ENCODE data around the gene MYO6.
"Not testable (repeated sequence)": the region's sequence is repeated elsewhere in the genome, so short reads cannot be mapped to it uniquely, and the experiment has no call there.

MYO6 gene

DNA sequence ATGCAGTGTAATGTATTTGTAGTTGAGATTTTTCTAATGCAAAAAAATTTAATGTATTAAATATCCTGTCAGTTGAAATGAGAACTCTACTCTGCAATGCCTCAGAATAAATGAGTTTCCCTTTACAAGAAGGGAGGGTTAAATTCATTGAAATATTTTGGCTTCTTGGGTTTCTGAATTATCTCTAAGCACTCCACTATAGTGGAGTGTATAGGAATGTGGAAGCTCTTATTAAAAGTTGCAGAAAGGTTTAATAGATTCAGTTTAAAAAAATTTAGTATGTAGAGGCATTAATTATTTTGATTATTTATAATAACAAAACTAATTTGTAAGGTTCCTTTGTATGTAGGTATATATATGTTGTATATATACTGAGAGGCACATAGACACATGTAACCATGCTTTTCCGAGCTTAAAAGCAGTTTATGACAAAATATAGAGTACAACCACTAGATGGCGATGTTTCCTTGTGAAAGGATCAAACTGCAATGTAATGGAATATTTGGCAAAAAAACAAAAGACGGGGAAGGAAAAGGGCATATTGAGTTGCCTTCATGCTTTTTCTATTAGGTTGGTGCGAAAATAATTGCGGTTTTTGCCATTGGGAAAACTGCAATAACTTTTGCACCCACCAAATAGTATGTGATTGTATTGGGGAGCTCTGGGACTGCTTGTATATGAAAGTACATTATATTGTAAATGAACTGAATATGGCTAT is 144.2 kb downstream of the MYO6 start:
- peak; percentile 66 for DNase-seq (ENCODE audit: low spot score)

DNA sequence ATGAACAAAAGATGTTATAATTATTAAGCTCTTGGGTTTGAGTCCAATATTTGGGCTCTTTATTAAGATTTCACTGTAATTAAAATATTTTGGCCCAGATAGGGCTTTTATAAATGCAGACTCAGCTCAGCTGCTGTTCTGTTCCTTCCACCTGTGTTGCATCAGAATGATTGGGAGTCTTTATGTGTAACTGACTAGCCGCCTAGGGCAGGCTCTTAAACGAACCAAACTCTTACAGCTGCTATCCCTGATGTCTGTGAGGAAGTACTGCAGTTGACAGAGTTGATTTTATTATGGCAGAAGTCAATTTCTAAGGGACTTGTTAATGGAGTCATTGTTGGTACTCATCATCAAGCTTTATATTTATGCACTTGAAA is 144.7 kb downstream of the MYO6 start:
- DNase-seq (ENCODE audit: low spot score): no peak

DNA sequence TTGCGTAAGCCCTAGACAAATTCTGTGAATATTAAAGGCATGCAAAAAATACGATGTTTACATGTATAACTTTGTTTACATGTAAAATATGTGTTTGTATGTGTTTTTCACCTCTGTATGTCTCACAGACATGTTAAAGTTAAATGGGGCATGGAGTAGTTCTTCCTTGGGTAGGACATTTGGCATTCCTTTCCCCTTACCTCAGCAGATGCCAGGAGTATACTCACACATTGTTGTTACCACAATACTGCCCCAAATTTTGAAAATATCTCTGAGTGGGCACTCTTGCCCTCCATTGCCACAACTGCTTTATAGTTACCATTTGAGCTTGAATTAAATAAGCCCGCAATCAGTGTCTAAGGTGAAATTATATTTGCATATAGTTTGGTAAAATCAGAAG is 147.5 kb downstream of the MYO6 start:
- no peak for DNase-seq (ENCODE audit: low spot score)

DNA sequence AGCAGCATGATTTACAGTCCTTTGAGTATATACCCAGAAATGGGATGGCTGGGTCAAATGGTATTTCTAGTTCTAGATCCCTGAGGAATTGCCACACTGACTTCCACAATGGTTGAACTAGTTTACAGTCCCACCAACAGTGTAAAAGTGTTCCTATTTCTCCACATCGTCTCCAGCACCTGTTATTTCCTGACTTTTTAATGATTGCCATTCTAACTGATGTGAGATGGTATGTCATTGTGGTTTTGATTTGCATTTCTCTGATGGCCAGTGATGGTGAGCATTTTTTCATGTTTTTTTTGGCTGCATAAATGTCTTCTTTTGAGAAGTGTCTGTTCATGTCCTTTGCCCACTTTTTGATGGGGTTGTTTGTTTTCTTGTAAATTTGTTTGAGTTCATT is 151.2 kb downstream of the MYO6 start:
- DNase-seq (ENCODE audit: low spot score): not testable (repeated sequence)

DNA sequence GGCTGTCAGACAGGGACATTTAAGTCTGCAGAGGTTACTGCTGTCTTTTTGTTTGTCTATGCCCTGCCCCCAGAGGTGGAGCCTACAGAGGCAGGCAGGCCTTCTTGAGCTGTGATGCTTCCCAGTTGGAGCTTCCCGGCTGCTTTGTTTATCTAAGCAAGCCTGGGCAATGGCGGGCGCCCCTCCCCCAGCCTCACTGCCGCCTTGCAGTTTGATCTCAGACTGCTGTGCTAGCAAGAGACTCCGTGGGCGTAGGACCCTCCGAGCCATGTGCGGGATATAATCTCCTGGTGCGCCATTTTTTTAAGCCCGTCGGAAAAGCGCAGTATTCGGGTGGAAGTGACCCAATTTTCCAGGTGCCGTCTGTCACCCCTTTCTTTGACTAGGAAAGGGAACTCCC is 156.1 kb downstream of the MYO6 start:
- DNase-seq (ENCODE audit: low spot score): not testable (repeated sequence)

DNA sequence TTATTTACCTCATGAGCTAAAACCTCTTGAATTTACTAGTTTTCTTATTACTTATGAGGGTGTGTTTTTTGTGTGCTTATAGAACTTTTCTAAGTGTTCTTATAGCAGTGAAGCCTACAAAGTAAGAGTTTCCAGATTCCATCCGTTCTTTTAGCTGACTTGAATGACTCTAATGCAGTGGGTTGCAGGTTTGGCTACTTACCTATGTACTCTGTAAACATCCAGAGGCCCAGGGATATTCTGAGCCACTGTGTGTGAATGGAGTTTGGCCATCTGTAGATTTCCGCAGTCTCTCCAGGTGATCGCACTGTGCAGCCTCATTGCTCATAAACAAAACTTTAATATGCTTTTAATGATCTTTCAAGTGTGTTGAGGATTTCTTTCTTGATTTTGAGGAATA is 157.8 kb downstream of the MYO6 start:
- no peak for DNase-seq (ENCODE audit: low spot score)

DNA sequence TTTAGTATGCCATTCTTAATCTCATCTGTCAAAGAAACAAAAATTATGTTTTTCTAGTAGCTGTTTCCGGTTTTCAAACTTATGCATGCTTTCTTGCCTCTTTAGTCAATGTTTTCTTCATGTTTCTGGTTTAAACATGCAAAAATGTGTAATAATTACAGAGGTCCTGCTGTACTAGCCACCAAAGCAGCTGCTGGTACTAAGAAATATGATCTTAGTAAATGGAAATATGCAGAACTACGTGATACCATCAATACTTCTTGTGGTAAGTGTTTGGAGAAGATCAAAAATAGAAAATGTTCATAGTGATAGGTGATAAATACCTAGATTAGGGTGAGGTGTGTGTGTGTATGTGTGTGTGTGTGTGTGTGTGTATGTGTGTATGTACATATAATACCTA is 158.4 kb downstream of the MYO6 start:
- DNase-seq (ENCODE audit: low spot score): no peak

DNA sequence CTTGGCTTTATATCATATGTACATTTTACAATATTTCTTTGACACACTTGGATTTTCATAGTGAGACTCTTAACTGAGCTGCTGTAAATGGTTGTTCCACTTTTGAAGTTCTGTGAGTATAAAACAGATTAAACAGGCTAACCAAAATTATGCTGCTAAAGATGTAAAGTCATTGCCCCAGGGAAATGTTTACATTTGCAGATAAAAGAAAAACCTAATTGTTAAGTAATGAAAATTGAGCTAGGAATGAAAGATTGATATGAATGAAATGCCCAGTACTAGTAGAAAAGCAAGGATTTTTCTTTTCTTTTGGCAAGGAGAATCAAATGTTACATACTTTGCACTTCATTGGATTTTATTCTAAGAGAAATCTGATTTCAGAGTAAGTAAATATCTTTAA is 164.0 kb downstream of the MYO6 start:
- DNase-seq (ENCODE audit: low spot score): no peak

DNA sequence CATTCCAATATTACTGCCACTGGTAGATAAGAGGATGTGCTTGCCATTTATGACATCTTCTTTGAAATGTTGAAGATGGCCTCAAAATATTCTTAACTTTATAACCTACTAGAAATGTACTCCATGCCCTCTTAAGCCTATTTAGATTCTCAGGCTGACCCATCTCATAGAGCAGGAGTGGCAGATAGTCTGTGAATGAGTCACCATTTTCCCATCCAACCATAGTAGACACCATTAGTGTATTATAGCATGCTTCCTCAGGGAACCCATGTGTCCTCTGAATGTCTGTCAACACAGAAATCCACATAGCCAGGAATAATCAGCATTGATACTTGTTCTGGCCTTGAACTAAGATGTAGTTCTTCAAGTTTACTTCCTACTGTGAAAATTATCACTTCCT is 173.2 kb downstream of the MYO6 start:
- DNase-seq (ENCODE audit: low spot score): no peak

DNA sequence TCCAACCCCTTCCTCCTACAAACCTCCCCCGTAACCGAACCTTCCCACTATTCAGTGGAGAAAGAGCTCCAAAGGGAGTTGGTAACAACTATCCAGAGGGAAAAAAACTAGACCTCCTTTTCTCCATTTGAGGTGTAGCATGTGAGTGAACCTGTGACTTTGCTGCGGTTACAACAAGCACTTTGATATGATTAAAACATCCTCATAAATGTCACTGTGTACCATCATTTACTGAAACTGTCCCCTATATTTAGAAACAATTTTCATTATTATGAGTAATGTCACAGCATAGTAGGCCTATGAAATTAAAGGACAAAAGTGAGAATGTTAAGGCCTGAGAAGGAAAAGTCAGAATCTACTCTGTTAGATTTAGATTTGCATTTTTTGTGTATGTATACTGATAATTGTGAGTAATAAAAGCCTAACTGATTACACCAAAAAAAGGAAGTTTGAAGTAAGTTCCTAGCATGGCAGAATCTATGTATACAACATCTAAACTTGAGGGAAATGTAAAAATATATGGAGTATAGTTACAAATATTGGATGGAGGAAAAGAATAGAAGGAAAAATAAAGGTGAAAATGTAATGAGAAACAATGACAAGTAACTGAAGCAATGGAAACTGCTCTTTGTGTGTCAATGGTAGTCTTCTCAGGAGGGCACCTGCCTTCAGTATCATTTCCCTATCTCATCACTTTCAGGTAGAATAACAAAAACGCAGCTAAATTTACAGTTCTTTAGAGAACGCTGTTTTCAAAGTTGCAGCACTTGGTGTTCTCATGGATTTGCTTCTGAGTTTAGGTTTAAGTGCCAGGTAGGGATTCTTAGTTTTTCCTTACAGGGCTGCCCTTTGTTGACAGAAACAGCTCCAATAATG is 177.5 kb downstream of the MYO6 start:
- DNase-seq (ENCODE audit: low spot score): no peak

DNA sequence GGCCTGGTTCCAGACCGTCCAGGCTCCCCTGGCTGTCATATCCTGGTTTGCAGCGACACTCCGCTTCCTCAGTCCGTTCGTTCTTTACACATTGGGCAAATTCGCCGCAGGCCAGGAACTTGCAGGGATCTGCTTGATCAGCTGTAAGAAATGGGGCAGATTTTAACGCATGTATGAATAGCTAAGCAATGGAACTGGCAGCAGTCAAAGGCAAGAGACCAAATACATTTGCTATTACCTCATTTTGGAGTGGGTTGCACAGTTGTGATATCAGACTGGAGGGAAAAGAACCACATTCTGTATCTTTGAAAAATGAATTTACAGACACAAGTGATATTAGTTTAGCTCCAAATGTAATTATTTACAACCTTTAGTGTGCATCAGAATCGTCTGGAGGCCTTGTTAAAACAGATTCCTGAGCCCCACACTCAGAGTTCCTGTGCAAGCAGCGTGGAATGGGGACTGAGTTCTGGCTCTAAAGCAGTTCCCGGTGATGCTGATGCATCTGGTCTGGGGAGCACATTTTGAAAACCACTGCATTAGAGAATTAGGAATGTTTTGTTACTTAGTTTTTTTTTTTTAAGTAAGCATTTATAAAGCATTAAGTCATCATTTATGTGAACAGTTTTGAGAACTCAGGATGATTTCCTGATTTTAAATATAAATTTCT is 182.1 kb downstream of the MYO6 start:
- peak; percentile 12 for DNase-seq (ENCODE audit: low spot score)

DNA sequence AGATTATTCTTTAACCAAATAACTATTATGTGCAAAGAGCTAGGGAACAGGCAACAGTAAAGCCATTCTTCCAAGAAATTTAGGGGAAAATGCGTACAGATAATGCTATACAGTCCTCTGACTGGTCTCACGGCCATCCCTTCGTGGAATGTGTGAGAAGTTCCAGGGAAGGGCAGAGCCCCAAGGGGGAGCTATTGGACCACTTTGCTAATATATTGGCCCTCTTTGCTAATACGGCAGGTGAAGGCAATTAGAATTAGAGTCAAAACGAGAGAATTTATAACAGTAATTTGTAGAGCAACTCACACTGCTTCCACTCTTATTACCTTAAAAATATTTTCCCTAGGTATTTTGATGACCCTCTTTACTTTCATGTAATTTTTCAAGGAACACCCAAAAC is 183.0 kb downstream of the MYO6 start:
- no peak for DNase-seq (ENCODE audit: low spot score)

DNA sequence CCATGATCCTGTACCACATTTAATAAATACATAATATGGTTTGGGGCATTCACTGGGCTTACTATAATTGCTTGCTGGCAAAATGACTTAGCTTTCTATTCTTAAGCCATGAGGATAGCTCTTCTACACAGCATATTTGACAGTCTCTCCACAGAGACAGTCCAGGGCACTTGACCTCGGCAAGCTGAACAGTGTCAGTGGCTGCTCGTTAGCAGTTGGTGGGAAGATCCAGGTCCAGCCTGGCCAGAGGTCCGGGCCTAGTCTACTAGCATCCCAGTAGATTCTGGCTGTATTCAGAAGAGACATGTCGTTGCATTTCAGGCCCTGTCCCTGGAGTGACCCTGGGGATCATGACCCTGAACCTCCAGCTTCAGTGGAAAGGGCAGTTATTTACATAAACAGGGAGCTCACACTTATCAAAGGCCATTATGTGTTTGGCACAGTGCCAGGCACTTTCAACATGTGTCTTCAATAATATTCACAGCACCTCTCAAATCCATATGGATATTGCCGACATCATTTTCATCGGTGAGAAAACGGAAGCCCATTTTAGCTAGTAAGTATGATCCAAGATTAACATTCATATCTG is 184.4 kb downstream of the MYO6 start:
- DNase-seq (ENCODE audit: low spot score): no peak

DNA sequence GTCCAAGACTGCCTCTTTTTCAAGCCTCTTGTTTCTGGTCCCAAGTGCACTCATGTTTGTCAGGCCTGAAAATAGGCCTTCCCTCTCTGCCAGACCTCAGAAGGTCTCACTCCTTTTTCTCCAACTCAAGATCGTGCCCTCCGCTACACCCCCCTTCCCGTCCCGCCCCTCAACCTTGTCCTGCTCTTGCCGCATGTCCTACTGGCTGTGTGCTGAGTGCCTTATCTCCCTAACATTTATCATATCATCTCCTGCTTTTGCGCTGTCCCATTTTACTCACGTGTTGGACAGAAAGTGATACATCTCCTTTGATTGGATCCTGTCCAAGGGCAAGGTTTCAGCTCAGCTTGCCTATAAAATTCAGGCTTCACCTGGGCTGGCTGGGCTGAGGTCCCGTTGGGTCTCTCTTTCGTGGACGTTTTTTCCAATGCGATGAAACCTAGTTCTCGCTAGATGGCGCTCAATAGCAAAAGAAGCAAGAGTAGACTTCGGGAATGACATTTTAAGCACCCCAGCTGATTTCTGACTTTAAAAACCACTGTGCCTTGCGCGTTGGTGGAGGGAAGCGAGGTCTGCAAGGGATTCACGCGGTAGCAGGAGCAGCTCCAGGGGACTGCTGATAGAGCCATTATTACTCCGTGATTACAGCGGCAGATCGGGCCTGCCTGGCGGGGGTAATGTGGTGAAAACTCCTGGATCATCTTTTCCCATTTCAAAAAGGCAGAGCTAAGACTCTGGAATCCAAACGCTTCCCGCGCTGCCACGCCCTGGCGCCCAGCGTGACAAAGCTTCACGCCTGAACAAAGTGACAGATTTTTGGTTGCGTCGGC is 185.8 kb downstream of the MYO6 start:
- DNase-seq (ENCODE audit: low spot score): peak; percentile 84

DNA sequence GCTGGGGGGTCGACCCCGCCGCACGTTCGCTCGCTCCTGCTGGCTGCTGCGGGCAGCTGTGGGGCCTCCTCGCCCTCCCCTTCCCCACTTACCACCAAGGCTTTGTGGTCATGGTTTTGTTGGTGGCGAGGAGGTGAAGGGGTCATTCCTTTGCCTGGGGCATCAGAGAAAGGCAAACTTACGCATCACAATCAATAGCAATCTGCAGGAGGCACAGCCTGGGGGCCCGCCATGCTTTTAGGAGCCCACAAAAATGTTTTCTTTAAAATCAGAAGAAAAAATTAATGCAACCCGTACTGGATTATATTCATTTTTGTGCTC is 186.4 kb downstream of the MYO6 start:
- no peak for DNase-seq (ENCODE audit: low spot score)

DNA sequence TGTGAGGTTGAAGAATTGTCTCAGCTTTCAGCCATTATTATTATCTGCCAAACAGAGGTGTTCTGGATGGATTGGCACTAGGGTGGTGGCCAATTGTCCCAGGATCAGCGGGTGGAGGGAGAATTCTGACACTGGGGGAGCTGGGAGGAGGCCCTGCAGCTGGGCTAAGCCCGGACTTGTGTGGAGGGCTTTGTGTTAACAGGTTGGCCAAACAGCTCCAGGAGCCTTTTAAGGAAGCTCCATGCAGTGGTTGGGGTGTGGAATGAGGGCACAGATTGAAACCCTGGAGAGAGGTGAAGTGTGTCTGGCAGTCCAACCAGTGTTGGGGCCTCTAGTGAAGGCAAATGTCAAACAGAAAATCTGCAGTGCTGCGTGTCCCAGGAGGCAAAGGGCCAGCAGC is 187.6 kb downstream of the MYO6 start:
- DNase-seq (ENCODE audit: low spot score): no peak

DNA sequence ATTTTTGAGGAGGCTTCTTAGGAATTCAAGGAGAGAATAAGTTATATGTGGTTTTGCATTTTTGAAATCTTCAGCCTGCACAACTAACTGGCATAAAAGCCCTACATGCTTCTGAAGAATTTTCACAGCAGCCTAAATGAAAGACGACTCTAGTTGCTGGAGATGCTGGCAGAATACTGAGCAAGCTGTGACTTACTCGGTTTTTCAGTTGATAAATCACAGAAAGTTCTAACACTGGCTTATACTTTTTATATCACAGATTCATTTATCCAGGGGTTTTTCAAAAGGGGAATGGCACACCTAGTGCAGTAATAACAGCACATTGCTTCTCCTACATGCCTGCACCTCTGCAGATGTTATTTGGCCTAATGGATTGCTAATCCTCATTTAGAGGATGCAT is 188.8 kb downstream of the MYO6 start:
- DNase-seq (ENCODE audit: low spot score): no peak

DNA sequence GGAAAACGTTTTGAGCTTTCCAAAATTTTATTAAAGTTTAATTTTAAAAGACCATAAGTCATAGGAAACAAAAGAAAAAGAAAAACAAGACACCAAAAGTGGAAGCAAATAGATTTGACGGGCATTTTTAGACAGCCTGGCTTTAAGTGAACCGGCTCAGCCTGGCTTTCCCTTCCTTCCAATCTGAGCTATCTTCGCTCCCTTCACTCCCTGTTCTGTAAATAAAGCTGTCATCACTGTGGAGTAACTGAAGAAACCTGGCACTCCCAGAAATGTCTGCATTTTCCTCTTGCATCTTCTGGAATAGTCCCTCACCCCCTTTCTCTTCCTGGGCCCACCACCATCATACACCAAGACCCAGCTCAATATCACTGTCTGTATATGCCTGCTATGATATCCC is 191.5 kb downstream of the MYO6 start:
- no peak for DNase-seq (ENCODE audit: low spot score)

DNA sequence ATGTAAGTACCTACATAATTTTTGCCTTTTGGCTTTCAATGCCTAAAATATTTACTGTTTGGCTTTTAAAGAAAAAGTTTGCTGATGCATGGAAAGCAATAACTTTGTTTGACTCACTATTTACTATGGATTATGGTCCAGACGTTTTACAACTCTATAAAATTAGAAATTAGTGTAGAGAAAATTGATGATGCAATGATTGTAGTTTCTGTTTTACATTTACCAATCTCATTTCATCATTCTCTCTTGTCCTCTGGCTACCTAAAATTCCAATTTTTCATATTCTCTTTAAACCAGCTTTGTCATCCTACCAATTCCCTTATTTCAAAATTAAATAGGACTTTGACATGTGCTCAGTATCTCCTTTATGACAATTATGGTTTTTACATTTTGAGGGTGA is 192.5 kb downstream of the MYO6 start:
- no peak for DNase-seq (ENCODE audit: low spot score)

DNA sequence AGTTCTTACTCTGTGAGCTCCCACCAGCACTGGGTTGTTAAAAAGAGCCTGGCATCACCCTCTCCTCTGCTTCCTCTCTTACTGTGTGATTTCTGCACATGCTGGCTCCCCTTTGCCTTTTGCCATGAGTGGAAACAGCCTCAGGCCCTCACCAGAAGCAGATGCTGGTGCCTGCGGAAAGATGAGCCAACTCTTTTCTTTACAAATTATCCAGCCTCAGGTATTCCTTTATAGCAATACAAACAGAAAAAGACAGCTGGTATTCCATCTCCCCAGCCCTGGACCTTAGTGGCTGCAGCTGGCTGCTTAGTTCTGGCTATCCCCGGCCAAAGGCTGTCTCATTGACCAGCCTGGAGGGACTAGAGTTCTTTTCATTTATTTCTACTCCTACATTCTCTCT is 194.3 kb downstream of the MYO6 start:
- no peak for DNase-seq (ENCODE audit: low spot score)

DNA sequence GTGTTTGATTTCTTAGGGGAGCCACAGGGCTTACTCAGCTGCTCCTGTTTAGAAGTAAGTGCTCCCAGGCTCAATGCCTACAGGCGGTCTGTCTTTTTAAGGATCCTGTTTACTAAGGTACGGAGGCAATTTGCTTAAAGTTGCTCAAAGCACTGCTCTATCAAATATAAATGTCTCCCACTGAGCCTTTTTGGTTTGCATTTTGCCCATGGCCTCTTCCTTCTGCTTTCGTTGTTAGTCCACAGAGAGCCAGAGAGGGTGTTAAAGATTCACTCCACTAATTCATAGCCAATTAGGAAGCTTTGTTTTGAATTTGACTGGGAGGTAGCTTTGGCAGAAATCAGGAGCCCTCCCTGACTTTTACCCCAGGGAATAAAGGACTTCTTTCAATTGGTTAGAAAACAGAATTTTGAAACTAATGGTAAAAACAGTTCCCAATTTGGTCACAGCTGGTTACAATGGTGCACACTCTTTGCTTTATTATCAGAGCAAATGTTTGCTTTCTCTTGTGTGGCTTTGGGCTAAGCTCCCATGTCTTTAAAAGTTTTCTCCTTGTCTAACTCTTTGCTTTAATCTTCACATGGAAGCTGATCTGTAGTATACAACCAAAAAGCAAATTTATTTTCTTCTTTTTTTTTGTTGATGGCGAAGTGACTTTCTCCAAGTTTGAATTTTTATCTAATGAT is 197.2 kb downstream of the MYO6 start:
- DNase-seq (ENCODE audit: low spot score): no peak

All from GM03348 (cell line).